Epithelial cell of esophagus (primary cell): ENCODE data around the gene TAF6.

Experiments used
- DNase-seq: peaks from one replicate; pipeline ENCODE4 v3.0.0; 2010; ENCODE audit warnings: low read depth
- H3K4me3 ChIP-seq: 2 replicates; pipeline ENCODE4 v1.5.1; 2011; ENCODE audit warnings: mild to moderate bottlenecking, low read length, control low read depth
- TF ChIP-seq, protein P1 (sequence below): IDR thresholded peaks from 2 replicates; pipeline ENCODE4 v1.5.1; 2011; ENCODE audit warnings: low read depth, mild to moderate bottlenecking, low read length, control low read depth, inconsistent platforms; ENCODE audit not compliant: insufficient read depth; ENCODE audit errors: missing control alignments

TAF6 gene

DNA sequence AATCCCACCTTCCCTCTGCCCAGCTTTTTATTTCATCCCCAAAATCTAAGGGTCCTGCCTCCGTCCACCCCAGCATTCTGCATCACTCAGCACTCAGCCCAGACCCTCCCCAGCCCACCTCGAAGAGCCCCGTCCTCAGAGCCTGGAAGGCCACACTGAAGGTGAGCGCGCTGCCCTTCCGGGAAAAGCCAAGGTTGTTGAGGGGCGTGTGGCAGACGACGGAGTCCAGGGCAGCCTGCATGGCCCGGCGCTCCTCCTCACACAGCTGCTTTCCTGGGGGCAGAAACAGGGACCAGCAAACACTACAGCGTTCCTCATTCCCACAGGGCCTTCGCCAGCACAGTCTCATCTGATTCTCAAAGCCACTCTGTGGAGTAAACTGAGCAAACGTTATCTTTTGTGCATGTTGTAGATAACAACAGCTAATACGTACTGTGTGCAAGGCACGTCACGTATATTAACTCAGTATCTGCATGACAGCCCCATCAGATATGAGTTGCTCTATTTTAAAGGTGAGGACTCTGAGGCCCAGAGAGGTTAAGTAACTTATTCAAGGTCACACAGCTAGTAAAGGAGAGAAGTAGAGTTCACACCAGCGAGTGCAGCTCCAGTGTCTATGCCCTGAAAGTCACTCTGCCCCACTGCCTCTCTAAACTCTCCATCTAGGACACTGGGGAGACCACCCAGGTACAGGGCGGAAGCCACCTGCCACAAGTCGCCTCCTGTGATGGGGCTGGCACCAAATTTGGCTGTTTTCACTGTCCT is 36.6 kb upstream of the TAF6 start:
- no peak overlapping the region for H3K4me3 ChIP-seq
- DNase-seq, result no peak

DNA sequence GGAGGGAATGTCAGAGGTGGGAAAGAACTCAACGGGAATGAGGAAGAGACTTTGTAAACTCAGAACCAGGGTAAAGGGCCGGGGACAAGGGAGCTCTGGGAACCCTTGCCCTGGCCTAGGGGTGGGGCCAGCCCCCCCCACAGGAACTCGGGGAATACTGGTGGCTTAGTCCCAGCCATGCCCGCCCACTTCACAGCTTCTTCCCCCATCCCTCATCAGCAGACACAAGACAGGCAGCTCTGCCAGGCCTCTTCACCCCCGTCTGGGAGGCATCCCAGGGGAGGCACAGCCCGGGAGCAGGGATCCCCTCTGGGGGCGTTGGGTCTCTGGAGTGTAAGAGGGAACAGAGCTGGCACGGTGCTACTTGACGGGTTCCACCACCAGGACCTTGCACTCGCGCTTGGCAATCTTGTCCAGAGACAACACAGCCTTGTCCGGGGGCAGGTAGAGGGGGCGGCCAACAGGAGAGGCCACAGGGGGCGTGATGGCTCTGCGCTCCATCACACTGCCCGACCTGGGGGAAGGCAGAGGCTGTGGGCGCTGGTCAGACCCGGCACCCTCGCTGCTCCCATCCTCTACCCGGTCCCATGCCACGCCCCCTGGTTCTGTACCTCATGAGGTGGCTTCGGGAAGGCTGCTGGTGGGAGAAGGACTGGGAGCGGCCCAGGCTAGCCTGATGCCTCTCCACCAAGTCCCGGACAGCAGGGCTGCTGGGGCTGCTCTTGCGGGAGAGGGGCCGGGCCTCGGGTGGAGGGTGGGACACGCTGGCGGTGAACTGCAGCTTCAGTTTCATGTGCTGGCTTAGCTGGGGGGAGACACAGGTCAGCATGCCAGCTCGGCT is 35.7 kb upstream of the TAF6 start:
- TF ChIP-seq, protein P1, sequence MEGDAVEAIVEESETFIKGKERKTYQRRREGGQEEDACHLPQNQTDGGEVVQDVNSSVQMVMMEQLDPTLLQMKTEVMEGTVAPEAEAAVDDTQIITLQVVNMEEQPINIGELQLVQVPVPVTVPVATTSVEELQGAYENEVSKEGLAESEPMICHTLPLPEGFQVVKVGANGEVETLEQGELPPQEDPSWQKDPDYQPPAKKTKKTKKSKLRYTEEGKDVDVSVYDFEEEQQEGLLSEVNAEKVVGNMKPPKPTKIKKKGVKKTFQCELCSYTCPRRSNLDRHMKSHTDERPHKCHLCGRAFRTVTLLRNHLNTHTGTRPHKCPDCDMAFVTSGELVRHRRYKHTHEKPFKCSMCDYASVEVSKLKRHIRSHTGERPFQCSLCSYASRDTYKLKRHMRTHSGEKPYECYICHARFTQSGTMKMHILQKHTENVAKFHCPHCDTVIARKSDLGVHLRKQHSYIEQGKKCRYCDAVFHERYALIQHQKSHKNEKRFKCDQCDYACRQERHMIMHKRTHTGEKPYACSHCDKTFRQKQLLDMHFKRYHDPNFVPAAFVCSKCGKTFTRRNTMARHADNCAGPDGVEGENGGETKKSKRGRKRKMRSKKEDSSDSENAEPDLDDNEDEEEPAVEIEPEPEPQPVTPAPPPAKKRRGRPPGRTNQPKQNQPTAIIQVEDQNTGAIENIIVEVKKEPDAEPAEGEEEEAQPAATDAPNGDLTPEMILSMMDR, result no peak
- H3K4me3 ChIP-seq, result no peak overlapping the region
- no peak for DNase-seq

More for the DNA sequence above, 36.6 kb upstream of the TAF6 start:
- TF ChIP-seq, protein P1, result no peak

DNA sequence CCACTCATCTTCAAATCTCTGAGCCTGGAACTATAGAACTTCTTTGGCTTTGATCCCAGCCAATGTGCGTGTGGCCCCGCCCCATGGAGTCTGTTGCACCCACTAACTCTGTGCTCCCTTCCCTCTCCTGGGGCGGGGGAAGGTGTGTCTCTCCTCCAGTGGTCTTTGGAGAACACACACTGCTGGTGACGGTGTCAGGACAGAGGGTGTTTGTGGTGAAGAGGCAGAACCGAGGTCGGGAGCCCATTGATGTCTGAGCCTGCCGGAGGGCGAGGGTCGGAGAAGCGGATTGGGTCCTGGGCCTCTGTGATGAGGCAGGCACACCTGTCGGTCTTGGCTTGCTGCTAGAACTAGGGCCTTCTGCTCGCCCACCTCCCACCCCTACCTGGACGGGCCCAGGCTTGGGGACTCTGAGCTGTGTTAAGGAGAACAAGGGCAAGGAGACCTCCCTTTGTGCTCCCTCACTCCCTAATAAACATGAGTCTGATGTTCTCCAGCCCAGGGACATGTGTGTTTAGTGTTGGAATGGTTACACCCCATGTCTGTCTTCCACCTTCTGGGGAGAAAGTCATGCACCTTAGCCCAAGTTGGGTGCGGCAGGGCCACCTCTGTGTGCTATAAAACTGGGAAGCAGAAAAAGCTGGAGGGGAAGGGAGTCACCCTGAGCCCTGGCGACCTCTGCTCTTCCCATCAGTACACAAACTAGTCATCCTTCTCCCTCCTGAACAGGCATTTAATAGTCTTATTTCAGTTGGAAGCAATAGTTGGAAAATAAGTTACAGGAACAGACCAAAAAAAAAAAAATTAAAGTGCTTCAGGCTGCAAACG is 34.8 kb upstream of the TAF6 start:
- no peak for DNase-seq
- TF ChIP-seq, protein P1, result no peak
- no peak overlapping the region for H3K4me3 ChIP-seq

DNA sequence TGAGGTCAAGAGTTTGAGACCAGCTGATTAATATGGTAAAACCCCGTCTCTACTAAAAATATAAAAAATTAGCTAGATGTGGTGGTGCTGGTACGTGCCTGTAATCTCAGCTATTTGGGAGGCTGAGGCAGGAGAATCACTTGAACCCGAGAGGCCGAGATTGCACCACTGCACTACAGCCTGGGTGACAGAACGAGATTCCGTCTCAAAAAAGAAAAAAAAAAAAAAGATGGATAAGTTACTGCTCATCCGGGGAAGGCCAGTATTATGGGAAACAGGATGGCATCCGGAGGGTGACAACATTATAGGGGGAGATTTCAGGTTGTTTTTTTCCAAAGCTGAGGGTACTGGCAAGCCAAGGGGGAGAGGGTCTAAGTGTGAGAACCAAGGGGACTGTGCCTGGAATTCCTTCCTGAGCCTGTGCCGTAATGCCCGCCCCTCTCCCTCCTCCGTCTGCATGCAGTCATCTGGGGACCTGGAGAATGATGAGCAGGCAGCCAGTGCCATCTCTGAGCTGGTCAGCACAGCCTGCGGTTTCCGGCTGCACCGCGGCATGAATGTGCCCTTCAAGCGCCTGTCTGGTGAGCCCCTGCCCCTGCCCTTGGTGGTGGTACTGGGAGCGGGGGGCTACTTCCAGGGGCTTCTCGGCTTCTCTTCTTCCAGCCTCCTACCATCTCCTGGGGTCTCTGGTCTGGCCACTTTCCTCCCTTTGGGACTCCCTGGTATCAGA is 33.9 kb upstream of the TAF6 start:
- TF ChIP-seq, protein P1, result no peak
- no peak for DNase-seq
- H3K4me3 ChIP-seq, result no peak overlapping the region

DNA sequence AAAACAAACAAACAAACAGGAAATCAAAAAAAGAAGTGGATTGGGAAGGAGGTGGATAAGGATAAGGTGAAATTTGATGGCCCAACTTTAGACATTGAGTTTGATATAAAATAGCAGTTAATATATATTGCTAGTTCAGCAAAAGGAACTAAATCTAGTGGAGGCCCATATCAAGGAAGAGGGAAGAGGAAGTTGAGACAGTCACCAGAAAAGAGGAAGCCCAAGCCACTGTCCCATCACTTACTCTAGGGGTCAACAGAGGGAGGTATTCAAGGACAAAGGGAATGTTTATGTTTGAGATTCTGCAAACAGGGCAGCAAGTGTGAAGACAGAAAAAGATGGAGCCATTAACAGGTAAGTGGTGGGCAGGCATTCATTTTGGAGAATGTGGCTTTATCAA is 33.2 kb upstream of the TAF6 start:
- no peak for DNase-seq
- H3K4me3 ChIP-seq, result no peak overlapping the region
- TF ChIP-seq, protein P1, result no peak

DNA sequence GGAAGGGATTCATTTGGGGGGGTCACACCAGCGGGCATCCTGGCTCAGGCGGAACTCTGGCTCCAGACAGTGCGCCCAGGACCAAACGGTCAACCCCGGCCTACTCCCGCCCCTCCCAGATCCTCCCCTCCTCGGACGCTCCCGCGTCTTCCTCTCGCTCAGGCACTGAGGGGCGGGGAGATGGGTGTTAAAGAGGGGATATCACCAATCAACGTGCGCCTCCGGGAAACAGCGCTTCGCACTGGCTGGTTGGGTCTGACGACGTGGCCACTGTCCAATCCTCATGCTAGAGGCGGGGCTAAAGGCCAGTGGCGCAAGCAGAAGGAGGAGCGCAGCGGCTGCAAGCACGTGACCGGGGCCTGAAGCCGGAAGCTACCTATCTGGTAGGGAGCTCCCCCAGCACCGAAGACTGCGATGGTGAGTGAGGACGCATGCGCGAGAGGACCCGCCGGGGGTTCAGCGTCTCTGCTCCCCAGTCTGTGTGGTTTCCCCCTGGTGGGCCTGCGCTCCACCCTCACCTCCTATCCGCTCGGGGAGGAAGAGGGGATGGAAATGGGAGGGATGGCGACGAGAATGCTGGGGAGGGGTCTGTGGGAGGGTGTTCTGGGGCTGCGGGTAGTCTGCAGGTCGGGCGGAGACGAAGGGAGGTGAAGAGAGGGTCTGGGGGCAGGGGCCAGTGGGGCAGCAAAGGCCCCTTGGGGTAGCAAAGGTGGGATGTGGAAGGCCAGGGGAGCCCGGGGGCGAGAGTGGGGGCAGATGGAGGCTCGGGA is 29.6 kb upstream of the TAF6 start, which contains the start of gene LAMTOR4:
LAMTOR4 (plus strand) TSS at position 360 of the 770 bp plus-strand sequence; CDS start at position 415, 55 bp downstream.
- peak within 1 kb of the TSS; percentile 87 for H3K4me3 ChIP-seq
- TF ChIP-seq, protein P1, result no peak

More for the DNA sequence above, 29.6 kb upstream of the TAF6 start, which contains the start of gene LAMTOR4:
- peak; percentile 100 for DNase-seq
